Spleen (tissue), 11 donors: ENCODE data around the gene SRPRA. TPM values are rescaled to one million over a fixed set of nuclear protein-coding genes. Genes with fewer than 3 reads are reported as not detected.

Source experiments
- DNase-seq: peaks from one replicate; pipeline ENCODE4 v3.0.0-alpha.2; 2020
- H3K27ac ChIP-seq, 8 donors: fragments of 200-600 bp; sonication (generic) in 7 of 8; 1 replicate in 4 of 8; 2 replicates in 4 of 8; pipeline versions ENCODE4 v1.5.0 to v1.8.0; 2016 to 2021; ENCODE audit warnings: inconsistent platforms in 4 of 8, mild to moderate bottlenecking in 4 of 8, moderate library complexity in 1 of 8
- H3K27me3 ChIP-seq, 7 donors: fragments of 200-600 bp; sonication (generic) in 6 of 7; replicated peaks in 1 of 7; 1 replicate in 4 of 7; 2 replicates in 3 of 7; pipeline versions ENCODE4 v1.5.0 to v1.8.0; 2016 to 2021; ENCODE audit warnings: inconsistent platforms in 3 of 7, mild to moderate bottlenecking in 1 of 7
- H3K36me3 ChIP-seq, 6 donors: fragments of 200-600 bp; sonication (generic) in 5 of 6; 1 replicate in 4 of 6; 2 replicates in 2 of 6; pipeline versions ENCODE4 v1.5.0 to v1.8.0; 2016 to 2021; ENCODE audit warnings: inconsistent platforms in 2 of 6
- H3K4me1 ChIP-seq, 6 donors: fragments of 200-600 bp; sonication (generic) in 5 of 6; 1 replicate in 3 of 6; 2 replicates in 3 of 6; pipeline versions ENCODE4 v1.5.0 to v1.8.0; 2016 to 2021; ENCODE audit warnings: inconsistent platforms in 3 of 6
- H3K4me3 ChIP-seq, 8 donors: fragments of 200-600 bp; sonication (generic) in 7 of 8; 1 replicate in 4 of 8; 2 replicates in 4 of 8; pipeline versions ENCODE4 v1.5.0 to v1.8.0; 2016 to 2021; ENCODE audit warnings: inconsistent platforms in 4 of 8, mild to moderate bottlenecking in 4 of 8, moderate library complexity in 2 of 8
- H3K9me3 ChIP-seq, 8 donors: fragments of 200-600 bp; sonication (generic) in 7 of 8; 1 replicate in 4 of 8; 2 replicates in 4 of 8; pipeline versions ENCODE4 v1.5.0 to v1.8.0; 2016 to 2021; ENCODE audit warnings: inconsistent platforms in 4 of 8
- POLR2A ChIP-seq, 3 donors: fragments of 450-650 bp; IDR thresholded peaks; one replicate each; pipeline ENCODE4 v1.5.1; 2017; ENCODE audit warnings: antibody characterized with exemption in 3 of 3, mild to moderate bottlenecking in 1 of 3
- POLR2AphosphoS5 ChIP-seq, 3 donors: sonication (generic); formaldehyde crosslinking; IDR thresholded peaks; one replicate each; pipeline ENCODE4 v1.5.1; 2017; ENCODE audit warnings: antibody characterized with exemption in 3 of 3
- WGBS, 5 donors: extraction: QIAGEN DNeasy Blood & Tissue Kit in 3 of 5; methylation state at CpG; one replicate each; pipeline versions ENCODE4 v1.1.5 to v1.1.7; 2013 to 2018; 5-methylcytosine and 5-hydroxymethylcytosine counted together
- intact Hi-C: fragments of 100-400 bp; cut with DNase I; formaldehyde crosslinking; loops from one replicate; pipeline ENCODE4 v1.15.0; 2023; ENCODE audit warnings: low total_unique reads
- polyA plus RNA-seq, 3 donors: library from polyadenylated mRNA; stranded (reverse); fragments of 200-250 nt; gene quantifications; one replicate each; pipeline ENCODE4 v1.2.1, GENCODE V29; 2013
- total RNA-seq, 7 donors: library from RNA; depleted of rRNA in 3 of 7; stranded (reverse); fragments of >200 nt in 3 of 7; fragmentation: NEBNext Ultra II Directional in 4 of 7; extraction: Animal tissue kit (Norgen Biotek cat#: 25700) in 4 of 7; gene quantifications; one replicate each; pipeline versions ENCODE4 v1.1.0 to v1.2.1, GENCODE V29; 2016 to 2021
- TF ChIP-seq, protein P1 (sequence below), 11 experiments: fragments of 200-600 bp in 7 of 11; fragments of 450-650 bp in 4 of 11; sonication (generic) in 4 of 11; IDR thresholded peaks in 8 of 11; conservative IDR thresholded peaks in 3 of 11; 1 replicate in 7 of 11; 2 replicates in 4 of 11; pipeline versions ENCODE4 v1.4.0 to v1.8.0; 2016 to 2021; ENCODE audit warnings: antibody characterized with exemption in 11 of 11, inconsistent platforms in 4 of 11, mild to moderate bottlenecking in 1 of 11
- donor health status: healthy with polysubstance abuse.
- donor health status: DM: no; HTN: no; CAD: no; lungs with moderate emphysema.
- donor health status: DM: no; HTN: no; CAD: no.
- donor health status: Bipolar disorder and iron deficiency.
- donor health status: healthy.
- donor health status: DM: no; HTN: no; CAD: no.
- donor health status: DM: yes; HTN: yes; CAD: no.

SRPRA gene
- total and polyA plus RNA-seq, 10 donors, result 30.9 to 130 (median 110) TPM

DNA sequence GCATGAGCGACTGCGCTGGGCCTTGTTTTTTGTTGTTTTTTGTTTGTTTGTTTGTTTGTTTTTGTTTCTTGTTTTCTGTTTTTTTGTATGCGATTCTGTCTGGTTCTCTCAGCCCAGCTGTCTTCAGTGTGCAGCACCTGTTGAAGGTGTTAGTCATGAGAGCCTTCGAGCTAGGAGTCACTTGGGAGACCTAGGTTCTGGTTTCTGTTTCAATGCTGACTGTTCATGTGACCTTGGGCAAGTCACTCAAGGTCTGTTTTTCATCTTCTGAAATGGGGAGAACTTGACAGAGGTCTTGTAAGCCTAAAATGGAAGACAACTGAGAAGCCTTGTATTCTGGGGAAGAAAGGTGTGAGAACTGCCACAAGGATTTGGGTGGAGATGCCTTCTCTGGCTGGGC is 37.0 kb upstream of the SRPRA start:
- intact Hi-C loops, result loop anchor here (5.0 kb wide), 1 partner anchor 177 kb away; no protein-coding TSS in a partner anchor
- WGBS, 5 donors, result 68 to 81% (median 74%) methylated on average over 4 of the region's 4 CpGs
- H3K36me3 ChIP-seq, result peaks cover 0 to 48% (median 9%) of the 10 kb centered on the region in 6 donors
- peak overlapping the region in 3 of 8 donors; percentile 30 to 91 (median 89) for H3K27ac ChIP-seq
- H3K9me3 ChIP-seq, result no peaks in the 10 kb centered on the region
- no peak for TF ChIP-seq POLR2A (IDR thresholded peaks at IDR 0.05)
- TF ChIP-seq, protein P1, sequence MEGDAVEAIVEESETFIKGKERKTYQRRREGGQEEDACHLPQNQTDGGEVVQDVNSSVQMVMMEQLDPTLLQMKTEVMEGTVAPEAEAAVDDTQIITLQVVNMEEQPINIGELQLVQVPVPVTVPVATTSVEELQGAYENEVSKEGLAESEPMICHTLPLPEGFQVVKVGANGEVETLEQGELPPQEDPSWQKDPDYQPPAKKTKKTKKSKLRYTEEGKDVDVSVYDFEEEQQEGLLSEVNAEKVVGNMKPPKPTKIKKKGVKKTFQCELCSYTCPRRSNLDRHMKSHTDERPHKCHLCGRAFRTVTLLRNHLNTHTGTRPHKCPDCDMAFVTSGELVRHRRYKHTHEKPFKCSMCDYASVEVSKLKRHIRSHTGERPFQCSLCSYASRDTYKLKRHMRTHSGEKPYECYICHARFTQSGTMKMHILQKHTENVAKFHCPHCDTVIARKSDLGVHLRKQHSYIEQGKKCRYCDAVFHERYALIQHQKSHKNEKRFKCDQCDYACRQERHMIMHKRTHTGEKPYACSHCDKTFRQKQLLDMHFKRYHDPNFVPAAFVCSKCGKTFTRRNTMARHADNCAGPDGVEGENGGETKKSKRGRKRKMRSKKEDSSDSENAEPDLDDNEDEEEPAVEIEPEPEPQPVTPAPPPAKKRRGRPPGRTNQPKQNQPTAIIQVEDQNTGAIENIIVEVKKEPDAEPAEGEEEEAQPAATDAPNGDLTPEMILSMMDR (IDR thresholded peaks at IDR 0.05 in 8 of 11, conservative IDR thresholded peaks at IDR 0.05 in 3 of 11), result no peak
- peaks cover 15 to 76% (median 49%) of the 10 kb centered on the region in 6 donors for H3K4me1 ChIP-seq
- H3K4me3 ChIP-seq, result no peak overlapping the region
- DNase-seq, result no peak
- no peaks in the 10 kb centered on the region for H3K27me3 ChIP-seq

DNA sequence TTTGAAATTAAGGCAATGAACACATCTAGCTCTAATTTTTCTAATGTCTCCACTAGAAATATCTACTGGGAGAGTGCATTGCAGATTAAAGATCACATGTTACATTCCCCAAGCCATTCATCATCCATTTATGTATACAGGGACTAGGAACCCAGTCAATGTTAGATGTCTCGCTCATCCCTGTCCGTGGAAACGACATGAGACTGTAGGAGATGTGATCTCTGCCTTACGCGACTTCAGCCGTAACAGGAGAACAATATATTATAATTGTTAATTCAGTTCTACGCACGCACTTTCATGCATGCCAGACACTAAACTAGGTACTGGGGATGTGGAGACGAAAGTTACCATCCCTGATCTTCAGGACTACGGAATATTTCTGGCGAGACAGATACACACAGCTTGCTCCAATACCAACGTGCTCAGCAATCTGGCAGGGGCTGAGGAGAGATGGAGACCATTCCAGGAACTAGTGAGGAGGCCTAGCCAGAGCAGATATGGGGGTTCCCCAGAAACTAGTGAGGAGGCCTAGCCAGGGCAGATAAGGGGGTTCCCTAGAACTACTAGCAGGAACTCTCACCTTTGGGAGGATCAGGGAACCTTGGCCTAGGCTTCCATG is 35.9 kb upstream of the SRPRA start:
- Histone ChIP-seq H3K4me1 (peaks cover 10 to 65% (median 39%) of the 10 kb centered on the region in 6 donors), H3K27me3 (no peaks in the 10 kb centered on the region), H3K9me3 (no peaks in the 10 kb centered on the region), H3K27ac (peak overlapping the region; percentile 89 to 95 (median 92)), H3K4me3 (peak overlapping the region; percentile 42 to 88 (median 67)), H3K36me3 (peaks cover 0 to 50% (median 5%) of the 10 kb centered on the region in 6 donors)
- no peak for TF ChIP-seq POLR2A (IDR thresholded peaks at IDR 0.05)
- TF ChIP-seq, protein P1 (IDR thresholded peaks at IDR 0.05 in 8 of 11, conservative IDR thresholded peaks at IDR 0.05 in 3 of 11), result no peak
- TF ChIP-seq POLR2AphosphoS5 (IDR thresholded peaks at IDR 0.05), result no peak
- WGBS, 5 donors, result 47 to 54% (median 50%) methylated on average over 12 of the region's 12 CpGs
- DNase-seq, result no peak
- intact Hi-C loops, result loop anchor here (5.0 kb wide), 1 partner anchor 178 kb away; no protein-coding TSS in a partner anchor

DNA sequence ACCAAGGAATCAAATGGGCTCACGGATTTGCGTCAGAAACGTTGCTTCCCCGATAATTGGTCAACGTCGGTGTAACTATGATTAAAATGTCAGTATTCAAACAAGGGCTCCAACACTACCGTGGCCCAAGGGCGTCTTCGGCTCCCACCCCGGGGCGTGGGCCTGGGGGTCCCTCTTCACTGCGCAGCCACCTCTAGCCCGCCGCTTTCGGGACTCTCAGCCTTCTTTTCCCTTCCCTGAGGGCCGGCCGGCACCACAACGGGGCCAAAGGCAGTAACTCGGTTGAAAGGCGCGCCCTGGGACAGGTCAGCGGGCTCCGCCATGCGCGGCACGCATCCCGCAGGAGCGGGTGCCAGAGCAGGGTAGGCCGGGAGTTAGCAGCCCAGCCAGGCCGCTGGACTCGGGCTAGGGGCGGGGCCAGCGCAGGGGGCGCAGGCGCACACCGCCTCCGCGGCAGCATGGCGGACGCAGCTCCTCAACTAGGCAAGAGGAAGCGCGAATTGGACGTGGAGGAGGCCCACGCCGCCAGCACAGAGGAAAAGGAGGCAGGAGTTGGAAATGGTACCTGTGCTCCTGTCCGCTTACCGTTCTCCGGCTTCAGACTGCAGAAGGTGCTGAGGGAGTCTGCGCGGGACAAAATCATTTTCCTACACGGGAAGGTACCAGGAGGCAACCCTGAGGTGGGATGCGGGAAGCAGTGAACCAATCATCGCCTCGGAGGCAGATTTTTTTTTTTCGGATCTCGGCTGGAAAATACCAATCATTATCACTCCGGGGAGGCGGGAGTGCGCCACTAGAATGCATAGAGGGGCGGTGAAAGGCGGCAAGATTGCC is 35.1 kb upstream of the SRPRA start, which contains the start of gene DCPS:
TSS of gene DCPS (plus strand) at position 438 of the 834 bp plus-strand sequence. CDS start at position 459, 21 bp downstream.
- peak in 2 of 3 donors; percentile 66 to 75 for TF ChIP-seq POLR2A (IDR thresholded peaks at IDR 0.05)
- peak; percentile 96 to 98 (median 97) for TF ChIP-seq POLR2AphosphoS5 (IDR thresholded peaks at IDR 0.05)
- TF ChIP-seq, protein P1 (IDR thresholded peaks at IDR 0.05 in 8 of 11, conservative IDR thresholded peaks at IDR 0.05 in 3 of 11), result peak in 1 of 11 experiments; percentile 21
- peak within 1 kb of the TSS; percentile 89 to 95 (median 92) for H3K27ac ChIP-seq
- H3K9me3 ChIP-seq, result no peaks in the 10 kb centered on the region
- WGBS, 5 donors, result 1 to 2% (median 1%) methylated on average over 51 to 61 of the region's 61 CpGs
- H3K4me3 ChIP-seq, result peak within 1 kb of the TSS; percentile 42 to 88 (median 67)
- peaks cover 10 to 63% (median 39%) of the 10 kb centered on the region in 6 donors for H3K4me1 ChIP-seq
- intact Hi-C loops, result no loop called here
- H3K27me3 ChIP-seq, result no peaks in the 10 kb centered on the region
- DNase-seq, result peak; percentile 98
- peaks cover 0 to 50% (median 4%) of the 10 kb centered on the region in 6 donors for H3K36me3 ChIP-seq
